NCI-H1092 treated with DMSO at 0.1 percent for 48 hours (cell line): ENCODE measurements around the gene TRIOBP.
"Not testable (repeated sequence)": the region's sequence is repeated elsewhere in the genome, so short reads cannot be mapped to it uniquely, and the experiment has no call there.

Experiments
- DNase-seq: peaks from one replicate; lab custom pipeline; 2025; lab: John Stamatoyannopoulos, UW

The TRIOBP gene

GRCh38 chr22:37696657-37697537, at the start of gene TRIOBP:
TSS of gene TRIOBP (plus strand) at chr22:37697048. CDS start at chr22:37701366, 4,318 bp downstream.
- DNase-seq = peak; percentile 97

DNA sequence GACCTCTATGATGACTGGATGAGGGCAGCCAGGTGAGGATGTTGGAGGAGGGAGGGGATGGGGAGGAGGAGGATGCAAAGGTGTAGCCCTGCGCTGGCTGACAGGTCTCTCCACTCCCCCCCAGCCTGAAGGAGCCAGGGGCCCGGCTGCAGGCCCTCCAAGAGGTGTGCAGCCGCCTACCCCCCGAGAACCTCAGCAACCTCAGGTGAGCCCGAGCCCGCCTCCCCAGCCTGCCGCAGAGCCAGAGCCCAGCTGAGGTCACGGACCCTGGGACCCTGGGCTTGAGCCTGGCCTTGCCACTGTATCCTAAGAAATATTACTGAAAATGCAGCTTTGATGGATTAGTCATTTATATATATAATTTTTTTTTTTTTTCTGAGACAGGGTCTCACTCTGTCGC, 49.5 kb upstream of the TRIOBP start:
- DNase-seq = no peak

- no peak for DNase-seq
Observed at GRCh38 chr22:37647928-37648327, 48.9 kb upstream of the TRIOBP start.

- DNase-seq = no peak
Observed at GRCh38 chr22:37650463-37651136, 46.2 kb upstream of the TRIOBP start.

GRCh38 chr22:37654563-37655251, 42.1 kb upstream of the TRIOBP start:
- no peak for DNase-seq

DNA sequence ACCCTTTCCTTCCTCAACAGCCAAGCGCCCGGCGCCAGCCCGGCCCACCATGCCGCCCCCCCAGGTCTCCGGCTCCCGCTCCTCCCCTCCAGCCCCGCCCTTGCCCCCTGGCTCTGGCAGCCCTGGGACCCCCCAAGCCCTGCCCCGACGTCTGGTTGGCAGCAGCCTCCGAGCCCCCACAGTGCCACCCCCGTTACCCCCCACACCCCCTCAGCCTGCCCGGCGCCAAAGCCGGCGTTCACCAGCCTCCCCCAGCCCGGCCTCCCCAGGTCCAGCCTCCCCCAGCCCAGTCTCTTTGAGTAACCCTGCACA, 41.6 kb upstream of the TRIOBP start:
- DNase-seq = no peak

DNA sequence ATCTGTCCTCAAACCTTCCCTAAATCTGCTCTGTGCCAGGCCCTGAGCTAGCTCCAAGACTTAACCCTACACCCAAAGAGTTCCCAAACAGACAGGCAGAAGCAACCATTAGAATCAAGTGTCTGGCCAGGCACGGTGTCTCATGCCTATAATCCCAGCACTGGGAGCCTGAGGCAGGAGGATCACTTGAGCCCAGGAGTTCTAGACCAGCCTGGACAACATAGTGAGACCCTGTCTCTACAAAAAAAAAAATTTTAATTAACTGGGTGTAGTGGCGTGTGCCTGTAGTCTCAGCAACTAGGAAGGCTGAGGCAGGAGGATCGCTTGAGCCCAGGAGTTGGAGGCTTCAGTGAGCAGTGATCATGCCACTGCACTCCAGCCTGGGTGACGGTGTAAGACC, 40.3 kb upstream of the TRIOBP start:
- not testable (repeated sequence) for DNase-seq

- DNase-seq = no peak
Observed at GRCh38 chr22:37657590-37658132, 39.2 kb upstream of the TRIOBP start.

DNA sequence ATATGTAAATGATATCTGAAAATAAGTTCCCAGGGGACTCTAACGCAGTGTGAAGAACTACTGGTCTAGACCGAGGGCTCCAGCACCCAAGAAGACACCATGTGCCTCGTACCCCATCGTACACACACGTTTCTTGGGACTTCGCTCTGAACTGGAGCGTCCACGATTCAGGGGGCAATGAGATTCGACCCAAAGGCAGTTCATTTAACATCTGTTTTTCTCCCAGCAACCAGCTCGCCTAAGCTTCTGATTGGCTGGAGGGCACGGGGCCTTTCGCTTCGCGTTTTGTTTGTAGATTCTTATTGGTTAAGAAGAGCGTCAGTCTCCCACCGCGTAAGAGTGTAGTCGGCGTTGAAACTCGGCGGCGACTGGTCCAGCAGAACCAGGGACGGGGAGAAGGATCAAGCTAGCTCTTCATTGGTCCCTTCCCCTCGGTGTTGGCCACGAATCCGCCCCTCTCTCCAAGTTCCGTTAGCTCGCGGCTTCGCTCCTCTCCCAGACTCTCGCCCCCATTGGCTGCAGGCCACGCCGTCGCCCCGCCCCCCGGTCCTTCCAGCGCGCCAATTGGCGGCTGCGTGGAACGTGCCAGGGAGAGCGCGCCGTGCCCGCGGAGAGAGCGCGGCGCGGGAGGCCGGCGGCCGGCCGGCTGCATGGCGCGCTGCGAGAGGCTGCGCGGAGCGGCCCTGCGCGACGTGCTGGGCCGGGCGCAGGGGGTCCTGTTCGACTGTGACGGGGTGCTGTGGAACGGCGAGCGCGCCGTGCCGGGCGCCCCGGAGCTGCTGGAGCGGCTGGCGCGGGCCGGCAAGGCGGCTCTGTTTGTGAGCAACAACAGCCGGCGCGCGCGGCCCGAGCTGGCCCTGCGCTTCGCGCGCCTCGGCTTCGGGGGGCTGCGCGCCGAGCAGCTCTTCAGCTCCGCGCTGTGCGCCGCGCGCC, 38.4 kb upstream of the TRIOBP start, which contains the start of gene PDXP:
PDXP (plus strand) TSS at position 591 of the 933 bp plus-strand sequence; CDS start at position 651, 60 bp downstream.
- peak; percentile 100 for DNase-seq

DNA sequence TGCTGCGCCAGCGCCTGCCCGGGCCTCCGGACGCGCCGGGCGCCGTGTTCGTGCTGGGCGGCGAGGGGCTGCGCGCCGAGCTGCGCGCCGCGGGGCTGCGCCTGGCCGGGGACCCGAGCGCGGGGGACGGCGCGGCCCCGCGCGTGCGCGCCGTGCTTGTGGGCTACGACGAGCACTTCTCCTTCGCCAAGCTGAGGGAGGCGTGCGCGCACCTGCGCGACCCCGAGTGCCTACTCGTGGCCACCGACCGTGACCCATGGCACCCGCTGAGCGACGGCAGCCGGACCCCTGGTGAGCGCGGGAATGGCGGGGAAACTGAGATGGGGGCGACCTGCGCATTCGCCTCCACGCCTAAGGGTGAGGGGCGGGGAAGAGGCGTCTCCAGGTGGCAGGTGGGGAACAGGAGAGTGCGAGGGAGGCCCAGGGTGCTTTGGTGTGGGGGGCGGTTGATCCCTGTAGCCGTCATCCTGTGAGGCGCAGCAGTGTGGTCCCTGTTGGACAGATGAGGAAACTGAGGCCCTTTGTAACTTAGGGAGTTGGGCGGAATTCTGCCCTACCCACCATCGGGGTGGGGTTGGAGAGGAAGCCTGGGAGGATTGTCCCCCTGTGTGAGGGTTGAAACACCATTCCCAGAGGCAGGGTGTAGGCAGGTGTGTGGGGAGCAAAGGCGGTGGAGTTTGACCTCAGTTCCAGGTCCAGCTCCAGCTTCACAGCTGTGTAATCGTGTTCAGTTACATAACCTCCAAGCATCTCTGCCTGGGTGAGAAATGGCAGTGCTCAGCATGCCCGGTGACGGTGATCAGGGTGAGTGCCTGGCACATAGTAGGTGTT, 37.6 kb upstream of the TRIOBP start:
- peak; percentile 9 for DNase-seq

DNA sequence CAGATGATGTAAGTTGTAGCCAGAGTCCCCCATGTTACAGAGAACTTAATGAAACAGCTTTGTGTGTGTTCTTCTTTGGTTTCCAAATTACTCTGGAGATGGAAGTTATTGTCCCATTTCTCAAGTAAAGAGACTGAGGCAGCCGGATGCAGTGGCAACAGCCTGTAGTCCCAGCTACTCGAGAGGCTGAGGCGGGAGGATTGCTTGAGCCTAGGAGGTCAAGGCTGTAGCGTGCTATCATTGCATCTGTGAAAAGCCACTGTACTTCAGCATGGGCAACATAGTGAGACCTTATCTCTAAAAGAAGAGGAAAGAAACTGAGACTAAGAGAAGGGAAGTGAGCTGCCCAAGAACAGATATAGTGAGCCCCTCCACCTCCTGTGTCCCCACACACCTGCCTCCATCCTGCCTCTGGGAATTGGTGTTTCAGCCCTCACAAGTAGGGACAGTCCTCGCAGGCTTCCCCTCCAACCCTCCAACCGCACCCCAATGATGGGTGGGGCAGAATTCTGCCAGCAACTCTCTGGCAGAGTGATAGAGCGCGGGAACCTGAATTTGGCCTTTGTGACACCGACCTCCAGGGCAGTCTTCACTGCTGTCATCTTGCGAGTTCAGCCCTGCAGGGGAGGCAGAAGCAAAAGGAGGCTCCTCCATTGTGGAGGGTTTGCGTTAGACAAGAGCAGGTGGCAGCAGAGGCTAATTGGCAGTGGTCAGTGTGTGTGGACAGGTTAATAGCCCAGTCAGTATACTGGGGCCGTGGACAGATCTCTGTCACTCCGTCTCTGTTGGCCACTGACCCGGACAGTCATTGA, 36.7 kb upstream of the TRIOBP start:
- no peak for DNase-seq

DNA sequence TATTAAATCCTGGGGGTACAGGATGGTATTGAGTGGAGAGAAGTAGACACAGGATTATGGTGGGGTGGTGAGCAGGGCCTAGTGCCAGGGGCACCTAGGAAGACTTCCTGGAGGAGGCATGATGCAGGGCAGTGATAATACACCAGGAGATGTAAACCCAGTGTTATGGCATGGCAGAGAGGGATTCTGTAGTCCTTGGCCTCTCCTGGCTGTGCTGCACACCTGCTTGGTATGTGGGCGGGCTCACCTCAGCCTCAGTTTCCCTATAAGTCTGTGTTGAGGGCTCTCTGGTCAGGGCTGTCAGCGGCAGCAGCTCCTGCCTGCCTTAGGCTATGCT, 36.2 kb upstream of the TRIOBP start:
- DNase-seq = no peak

DNA sequence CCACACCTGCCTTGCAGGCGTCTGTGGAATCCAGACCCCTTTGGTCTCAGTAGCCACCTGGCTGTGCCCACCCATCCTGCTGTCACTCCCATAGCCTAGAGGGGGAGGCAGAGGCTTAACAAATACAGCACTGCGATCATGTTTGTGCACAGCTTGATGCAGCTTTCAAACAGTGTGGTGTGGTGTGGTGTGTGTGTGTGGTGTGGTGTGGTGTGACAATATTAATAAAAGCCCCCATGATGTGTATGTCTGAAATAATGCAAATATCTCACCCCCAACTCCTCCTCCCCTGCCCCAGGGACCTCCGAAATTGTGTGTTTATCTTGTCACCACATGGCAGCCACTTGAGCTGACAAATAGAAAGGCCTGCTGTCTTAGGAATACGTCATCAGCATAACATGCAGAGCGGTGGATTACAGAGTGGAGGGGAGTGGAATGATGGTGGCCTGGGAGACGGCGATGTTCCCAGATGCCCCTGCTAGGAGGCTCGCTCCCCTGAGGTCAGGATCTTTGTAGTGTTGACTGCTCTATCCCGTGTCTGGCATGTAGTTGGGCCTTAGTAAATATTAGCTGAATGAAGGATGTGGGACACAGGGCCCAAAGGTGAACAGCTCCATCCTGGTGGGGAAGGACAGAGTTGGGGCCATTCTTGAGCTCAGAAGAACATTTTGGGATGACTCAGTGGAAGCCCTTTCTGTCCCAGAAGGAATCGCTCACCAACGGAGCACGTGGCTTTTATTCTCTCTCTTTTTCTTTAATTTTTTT, 35.5 kb upstream of the TRIOBP start:
- DNase-seq = peak; percentile 43

- DNase-seq = no peak
Observed at GRCh38 chr22:37662039-37662438, 34.8 kb upstream of the TRIOBP start.

DNA sequence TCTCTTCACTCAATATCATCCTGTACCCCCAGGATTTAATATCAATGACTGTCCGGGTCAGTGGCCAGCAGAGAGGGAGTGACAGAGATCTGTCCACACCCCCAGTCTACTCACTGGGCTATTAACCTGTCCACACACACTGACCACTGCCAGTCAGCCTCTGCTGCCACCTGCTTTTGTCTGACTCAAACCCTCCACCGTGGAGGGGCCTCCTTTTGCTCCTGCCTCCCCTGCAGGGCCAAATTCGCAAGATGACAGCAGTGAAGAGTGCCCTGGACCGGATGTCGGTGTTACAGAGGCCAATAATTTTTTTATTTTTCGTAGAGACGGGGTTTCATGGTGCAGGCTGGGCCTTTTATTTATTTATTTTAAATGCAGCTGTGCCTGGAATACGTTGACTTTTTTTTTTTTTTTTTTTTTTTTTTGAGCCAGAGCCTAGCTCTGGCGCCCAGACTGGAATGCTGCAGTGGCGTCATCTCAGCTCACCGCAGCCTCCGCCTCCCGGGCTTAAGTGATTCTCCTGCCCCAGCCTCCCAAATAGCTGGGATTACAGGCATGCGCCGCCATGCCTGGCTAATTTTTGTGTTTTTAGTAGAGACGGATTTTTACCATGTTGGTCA, 33.2 kb upstream of the TRIOBP start:
- DNase-seq = no peak

DNA sequence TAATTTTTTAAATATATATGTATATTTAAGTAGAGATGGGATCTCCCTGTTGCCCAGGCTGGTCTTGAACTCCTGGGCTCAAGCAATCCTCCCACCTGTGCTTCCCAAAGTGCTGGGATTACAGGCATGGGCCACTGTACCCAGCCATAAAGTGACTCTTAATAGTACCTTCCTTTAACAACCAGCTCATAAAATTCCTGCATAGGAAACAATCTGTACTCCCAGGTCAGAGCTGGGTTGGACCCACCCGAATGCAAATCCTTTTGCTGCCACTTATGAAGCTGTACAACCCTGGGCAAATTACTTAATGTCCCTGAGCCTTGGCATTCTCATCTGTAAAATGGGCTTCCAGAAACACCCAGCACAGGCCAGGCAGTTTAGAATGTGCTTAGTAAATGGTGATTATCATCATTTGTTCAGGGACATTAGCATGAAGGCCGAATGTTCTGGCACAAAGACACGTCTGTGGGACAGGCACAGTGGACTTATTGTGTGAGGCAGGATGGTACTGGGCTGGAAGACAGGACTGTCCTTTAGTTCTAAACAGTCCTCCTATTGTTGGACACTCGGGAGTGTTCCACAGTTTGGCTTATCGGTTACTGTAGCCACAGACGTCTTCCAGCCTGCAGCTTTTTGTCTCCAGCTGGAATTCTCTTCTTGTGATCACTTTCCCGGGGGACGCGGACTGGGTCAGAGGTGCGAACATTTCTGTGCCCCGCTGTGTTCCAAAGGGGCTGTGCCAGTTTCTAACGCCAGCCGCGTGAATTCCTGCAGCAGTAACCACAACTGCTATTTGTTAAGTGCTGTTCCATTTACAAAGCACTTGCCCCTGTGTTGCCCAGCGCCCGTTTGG, 32.4 kb upstream of the TRIOBP start:
- no peak for DNase-seq

- no peak for DNase-seq
Observed at GRCh38 chr22:37665487-37665886, 31.4 kb upstream of the TRIOBP start.

DNA sequence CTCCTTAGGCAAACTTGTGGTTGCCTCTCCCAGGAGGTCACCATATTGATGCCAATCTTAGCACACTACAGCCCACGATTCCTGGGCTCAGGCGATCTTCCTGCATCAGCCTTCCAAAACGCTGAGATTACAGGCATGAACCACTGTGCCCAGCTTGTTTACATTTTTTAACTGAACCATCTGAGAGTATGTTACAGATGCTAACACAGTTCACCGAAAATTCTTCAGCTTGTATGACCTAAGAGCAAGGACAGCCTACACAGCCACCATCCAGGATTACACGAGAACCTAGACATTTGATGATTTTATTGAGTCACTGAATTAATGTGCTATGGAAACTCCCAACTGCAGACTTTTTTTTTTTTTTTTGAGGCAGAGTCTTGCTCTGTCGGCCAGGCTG, 27.3 kb upstream of the TRIOBP start:
- DNase-seq = no peak
